ENCODE results near the gene AP2A2.

AP2A2 gene

DNA sequence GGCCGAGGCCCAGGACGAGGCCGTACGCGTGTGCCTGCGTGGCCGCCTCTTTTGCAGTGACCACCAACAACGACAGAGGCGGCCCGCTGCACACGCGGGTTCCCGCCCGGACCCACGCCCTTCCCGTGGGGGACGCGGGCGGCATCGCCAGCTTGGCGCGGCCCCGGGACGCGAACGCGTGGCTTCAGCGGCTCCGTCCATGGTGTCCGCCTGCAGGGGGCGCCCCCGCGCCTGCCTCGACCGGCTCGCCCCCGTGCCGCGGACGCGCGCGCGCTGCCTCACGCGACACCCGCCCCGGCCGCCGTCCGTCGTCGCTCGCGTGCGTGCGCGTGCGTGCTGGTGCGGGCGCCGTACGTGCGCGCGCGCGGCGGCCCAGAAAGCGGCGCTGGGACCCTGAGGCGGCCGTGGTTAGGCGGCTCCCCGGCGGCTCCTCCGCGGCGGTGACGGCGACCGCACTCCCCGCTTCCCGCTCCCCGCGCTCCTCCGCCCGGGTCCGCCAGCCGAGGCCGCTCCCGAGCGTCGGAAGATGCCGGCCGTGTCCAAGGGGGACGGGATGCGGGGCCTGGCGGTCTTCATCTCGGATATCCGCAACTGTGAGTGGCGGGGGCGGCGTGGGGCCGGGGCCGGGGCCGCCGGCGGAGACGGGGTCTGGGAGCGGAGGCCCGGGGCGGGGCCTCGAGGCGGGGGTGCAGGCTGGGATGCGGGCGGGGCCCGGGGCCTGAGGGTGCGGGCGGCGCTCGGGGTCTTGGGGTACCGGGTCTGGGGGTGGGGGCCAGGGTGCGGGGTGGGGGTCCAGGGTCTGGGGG lies at the start of gene AP2A2:
Gene AP2A2, plus strand, starts transcription at position 375 of the 806 bp plus-strand sequence. Its CDS starts 152 bp downstream, at position 527.
- DNase-seq: peak; percentile 83

DNA sequence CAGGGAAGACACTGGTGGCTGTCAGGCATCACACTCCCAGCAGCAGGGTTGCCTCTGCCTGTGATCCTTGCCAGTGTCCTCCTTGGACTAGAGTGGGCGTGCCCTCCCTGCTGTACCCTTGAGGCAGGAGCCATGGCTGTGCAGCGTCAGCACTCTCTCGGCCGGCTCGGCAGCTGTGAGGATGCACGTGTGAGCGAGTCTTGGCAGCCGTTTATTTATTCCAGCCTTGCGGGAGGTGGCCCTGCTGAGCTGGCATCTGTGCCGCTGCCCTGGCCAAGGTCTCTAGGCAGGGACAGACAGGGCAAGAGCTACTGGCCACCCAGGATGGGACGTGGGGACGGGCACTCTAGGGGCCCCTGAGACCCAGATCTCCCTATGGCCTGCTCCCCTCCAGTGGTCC lies 49.1 kb upstream of the AP2A2 start:
- no peak for DNase-seq

DNA sequence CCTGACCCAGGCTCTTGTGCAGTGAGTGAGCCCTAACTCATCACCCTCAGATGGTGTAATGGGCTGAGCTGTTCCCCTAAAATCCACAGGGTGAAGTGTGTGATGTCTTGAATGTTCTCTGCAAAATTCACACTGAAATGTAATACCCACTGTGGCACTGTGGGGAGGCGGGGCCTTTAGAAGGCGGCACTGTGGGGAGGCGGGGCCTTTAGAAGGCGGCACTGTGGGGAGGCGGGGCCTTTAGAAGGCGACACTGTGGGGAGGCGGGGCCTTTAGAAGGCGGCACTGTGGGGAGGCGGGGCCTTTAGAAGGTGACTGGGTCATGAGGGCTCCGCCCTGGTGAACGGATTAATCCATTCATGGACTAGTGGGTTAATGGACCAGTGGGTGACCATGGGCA lies 48.1 kb upstream of the AP2A2 start:
- DNase-seq: peak; percentile 83

DNA sequence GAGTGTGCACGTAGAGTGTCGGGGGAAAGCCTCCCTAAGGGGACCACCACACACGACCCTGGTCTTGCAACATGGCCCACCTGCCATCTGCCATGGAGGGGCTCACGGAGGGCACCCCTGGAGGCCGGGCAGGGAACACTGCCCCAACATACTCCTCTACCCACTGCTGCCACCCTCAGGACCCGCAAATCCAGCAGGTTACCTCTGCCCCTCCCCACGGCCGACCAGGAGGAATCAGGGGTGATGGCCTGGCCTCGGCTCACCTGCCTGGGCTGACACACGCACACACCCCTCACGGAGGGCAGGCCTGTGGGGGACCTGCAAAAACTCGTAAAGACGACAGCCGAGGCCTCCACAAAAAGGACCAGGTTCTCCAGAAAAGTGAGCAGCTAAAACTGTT lies 45.2 kb upstream of the AP2A2 start:
- DNase-seq: no peak

DNA sequence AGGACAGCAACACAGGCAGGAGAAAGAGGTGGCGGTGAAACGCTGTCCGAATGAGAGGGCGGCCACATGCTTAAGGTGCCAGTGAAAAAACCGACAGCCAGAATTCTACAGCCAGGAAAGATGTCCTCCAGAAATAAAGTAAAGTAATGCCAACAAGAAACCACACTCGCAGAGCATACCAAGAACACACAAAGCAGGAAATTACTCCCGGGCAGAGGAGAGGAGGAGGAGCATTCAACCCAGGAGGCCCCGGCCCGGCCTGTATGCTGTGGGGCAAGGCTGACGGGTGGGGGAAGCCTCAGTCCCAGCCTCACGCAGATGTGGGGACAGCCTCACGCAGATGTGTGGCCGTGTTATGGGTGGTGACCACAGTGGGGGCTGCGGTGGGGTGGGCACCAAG lies 43.1 kb upstream of the AP2A2 start:
- no peak for DNase-seq

DNA sequence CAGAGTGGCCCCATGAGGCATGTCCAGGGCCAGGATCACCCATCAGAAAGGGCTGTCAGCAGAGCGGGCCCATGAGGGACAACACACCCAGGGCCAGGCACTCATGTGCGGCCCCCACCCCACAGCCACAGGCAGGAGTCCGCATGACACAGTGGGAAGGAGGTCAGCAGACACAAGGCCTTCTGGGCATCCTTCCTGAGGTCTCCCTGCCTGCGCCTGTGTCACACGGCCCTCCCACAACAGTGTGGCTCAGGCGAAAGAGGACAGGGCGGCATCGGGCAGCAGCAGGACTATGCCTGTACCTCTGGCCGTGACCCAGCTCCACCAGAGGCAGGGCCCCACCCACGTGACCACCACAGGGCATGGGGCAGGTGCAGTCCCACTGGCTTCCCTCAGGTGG lies 42.1 kb upstream of the AP2A2 start:
- no peak for DNase-seq

DNA sequence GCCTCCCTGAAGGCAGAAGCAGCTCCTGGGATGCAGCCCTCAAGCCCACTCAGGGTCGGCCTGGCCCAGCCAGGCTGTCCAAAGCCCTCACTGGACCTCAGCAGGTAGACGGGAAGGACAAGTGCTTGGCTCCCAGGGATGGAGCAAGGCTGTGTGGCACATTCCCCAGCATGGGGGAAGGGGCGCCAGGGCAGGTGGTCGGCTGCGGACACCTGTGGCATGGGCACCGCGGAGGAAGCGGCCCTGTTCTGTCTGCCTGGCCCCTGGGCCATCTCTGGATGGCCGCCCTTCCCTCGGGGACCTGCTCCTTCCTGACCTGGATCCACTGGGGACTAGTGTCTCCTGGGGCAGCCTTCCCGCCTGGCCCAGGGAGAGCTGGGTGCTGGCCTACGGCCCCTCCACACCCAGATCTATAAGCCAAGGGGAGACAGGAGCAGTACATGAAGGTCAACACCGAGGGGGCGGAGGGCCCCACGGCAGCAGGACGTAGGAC lies 41.0 kb upstream of the AP2A2 start:
- DNase-seq: no peak

DNA sequence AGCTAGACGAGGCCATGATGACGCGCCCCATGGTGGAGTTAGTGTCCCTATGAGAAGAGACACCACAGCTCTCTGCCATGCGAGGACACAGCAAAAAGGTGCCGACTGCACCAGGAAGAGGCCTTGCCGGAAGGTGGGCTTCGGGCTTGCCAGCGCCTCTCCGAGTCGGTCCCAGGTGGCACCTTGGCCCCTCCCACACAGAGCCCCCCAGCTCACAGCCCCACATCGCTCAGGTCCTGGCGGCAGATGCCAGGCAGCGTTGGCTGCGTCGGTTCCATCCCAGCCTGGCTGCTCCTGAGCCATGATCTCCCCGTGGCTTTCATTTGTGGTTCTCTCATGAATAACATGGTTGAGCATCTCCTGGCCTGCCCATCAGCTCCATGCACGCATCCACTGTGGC lies 39.1 kb upstream of the AP2A2 start:
- DNase-seq: no peak

DNA sequence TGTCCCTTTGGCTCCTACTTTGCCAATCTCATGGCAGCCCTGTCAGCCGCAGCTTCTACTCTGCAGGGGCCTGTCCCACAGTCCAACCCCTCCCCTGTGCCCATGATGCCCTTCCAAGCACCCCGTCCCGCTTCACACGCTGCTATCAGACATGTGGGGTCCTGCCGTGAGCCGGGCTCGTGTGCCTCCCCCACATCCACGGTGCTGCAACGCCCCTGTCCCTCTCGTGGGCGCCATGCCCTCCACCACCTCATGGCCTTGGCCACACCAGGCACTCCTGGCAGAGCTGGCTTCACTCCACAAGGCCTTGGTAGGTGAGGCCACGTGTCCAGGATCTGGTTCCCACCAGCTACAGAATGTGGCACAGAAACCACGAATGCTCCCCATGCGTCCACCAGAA lies 38.1 kb upstream of the AP2A2 start:
- DNase-seq: no peak

DNA sequence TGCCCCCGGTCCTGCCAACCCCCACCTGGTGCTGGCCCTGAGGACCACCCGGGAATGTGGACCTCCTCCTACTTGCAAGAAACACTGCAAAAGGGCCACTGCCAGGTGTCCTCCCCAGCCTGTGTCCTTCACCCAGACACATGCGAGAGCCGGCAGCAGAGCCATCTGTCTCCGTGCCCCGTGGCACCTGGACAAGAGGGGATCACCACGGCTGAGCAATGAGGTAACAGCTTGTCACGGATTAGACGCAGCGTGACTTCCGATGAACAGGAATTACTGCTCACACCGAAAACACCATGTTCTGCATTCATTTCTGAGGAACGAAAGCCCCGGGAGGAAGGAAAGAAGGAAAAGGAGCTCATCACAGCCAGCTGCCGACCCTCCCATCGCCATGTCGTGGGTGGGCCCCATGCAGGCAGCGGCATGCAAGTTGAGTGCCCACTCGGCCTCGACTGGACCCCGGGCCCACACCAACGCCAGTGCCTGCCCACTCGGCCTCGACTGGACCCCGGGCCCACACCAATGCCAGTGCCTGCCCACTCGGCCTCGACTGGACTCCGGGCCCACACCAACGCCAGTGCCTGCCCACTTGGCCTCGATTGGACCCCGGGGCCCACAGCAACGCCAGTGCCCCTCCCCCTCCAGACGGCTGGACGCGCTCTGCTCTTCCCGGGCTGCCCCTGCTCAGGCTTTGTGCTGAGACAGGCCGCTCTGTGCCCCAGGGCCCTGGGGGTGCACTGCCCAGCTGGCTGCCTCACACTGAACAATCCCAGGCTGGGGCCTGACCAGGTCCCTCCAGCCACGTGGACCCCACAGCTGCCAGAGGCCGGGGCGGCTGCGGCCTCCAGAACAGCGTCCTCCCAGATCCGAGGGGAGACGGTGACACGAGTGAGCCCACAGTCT lies 37.1 kb upstream of the AP2A2 start:
- DNase-seq: peak; percentile 89

DNA sequence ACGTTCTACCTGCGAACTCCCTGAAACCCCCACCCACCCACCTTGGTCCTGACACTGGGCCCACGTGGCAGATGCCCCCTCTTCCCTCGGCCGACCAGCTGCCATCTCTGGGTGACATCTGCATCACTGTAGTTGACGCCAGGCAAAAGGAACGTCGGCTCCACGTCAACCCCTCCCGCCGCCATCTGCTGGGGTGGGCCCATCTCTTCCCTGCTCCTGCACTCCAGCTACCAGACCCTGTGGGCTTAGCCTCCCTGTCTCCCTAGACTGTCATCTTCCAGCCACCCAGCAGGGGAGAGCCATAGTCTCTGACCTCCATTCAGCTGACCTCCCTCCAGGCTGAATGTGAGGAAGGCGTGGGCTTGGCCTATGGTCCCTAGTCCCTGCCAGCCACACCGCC lies 36.4 kb upstream of the AP2A2 start:
- peak; percentile 92 for DNase-seq

DNA sequence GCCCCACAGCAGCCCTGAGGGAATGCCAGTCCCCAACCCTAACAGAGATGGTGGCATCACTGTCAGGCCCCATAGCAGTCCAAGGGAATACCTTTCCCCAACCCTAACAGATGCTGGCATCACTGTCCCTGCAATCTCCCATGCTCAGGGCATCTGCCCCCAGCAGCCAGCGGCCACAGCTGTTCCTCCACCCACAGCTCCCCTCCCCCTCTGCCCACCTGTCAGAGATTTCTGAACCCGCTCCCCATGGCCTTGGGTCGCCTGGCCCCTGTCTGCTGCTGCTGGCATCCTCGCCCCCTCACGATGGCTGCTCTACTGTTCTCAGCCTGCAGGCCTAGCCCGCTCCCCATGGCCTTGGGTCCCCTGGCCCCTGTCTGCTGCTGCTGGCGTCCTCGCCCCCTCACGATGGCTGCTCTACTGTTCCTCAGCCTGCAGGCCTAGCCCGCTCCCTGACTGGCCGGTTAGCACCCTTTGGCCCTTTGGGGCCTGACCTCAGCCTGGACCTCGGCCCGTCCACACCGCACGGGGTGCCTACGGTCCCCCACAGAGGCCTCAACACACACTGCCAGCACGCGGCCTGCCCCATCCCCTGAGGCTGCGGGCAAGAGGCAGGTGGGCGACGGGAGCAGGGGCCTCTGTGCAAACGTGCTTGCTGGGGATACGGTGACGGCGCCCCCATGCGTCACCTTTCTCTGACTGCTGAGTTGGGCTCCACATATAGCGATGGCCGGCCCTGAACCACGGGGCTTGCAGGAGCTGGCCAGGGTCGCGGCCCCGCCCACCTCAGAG lies 35.8 kb upstream of the AP2A2 start:
- DNase-seq: peak; percentile 82

DNA sequence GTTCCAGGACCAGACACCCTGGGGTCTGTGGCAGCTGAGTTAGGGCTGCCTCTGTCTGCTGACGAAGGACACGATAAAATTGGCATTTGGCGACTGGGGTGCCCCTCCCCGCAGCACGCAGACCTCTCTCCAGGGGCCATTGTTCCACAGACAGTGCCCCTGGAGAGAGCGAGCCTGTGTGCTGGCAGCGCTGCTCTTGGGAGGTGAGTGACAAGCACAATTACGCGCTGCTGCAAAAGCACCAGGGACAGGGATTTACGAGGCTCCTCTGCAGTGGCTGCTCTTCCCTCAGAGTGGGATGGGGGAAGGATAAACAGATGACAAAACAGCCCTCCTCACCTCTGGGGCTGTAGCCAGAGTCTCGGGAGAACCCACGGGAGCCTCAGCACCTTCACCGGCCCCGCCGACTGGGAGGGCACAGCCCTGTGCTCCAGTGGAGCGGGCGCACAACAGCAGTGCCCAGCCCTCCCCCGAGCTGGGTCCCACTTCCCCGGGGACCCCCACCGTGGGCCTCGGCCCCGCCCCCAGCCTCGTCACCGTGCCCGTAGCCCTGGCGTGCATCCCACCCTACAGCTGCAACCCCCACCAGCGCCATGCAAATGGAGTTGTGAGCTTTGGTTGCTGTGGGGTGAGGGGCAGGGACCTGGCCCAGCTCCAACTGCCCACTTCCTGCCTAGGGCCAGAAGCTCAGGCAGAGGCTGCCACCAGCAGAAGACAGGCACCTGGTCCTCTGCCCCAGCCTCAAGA lies 34.7 kb upstream of the AP2A2 start:
- peak; percentile 46 for DNase-seq

DNA sequence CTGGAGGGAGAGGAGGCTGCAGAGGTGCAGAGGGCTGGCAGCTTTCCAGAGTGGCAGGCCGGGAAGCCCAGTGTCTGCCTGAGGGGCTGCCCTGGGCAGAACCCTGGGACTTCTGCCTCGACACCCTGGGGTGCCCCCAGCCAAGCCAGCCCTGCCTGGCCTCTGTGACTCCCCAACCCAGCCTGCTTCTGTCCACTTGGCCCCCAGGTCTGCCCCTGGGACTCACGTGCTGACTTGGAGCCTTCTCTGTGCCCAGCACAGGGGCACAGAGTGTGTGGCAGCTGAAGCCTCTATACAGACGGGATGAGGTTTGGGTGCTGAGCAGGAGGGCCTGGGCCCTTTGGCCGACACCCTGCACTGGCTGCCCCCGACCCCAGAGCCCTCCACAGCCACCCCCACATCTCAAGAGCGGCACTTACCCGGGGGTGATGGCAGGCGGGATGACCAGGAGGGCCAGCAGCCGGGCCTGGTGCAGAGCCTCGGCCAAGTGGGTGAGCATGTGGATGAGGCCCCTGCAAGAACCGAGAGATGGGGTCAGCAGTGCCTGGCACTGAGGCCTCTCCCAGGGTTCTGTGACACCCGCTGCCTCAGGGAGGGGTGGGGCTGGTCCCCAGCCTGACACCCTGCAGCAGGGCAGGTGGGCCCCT lies 32.5 kb upstream of the AP2A2 start:
- no peak for DNase-seq

DNA sequence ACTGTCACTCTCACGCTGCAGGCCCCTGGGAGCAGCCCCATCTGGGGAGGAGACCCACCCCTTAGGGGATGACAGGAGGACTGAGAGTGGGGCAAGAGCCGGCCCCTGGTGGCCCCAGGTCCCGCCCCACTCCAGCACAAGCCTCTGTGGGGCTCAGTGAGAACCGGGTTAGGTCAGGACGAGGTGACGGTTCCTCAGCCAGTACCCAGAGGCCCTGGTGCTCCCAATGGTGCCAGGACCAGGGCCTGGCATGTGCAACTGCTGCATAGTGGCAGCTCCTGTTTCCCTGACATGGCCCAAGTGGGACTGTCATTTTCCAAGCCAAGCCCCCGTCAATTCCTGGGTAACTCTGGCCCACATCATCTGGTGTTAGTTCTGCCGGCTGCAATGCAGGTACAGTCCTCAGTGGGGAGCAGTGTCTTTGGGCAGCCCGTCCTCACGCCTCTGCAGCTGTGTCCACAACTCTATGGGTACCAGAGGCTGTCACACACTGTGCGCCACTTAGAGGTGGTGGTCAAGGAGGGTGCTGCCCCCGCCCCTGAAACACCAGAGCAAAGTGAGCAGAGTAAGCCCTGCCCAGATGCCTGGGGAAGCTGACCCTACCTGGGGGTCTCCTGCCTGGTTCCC lies 31.0 kb upstream of the AP2A2 start:
- no peak for DNase-seq

DNA sequence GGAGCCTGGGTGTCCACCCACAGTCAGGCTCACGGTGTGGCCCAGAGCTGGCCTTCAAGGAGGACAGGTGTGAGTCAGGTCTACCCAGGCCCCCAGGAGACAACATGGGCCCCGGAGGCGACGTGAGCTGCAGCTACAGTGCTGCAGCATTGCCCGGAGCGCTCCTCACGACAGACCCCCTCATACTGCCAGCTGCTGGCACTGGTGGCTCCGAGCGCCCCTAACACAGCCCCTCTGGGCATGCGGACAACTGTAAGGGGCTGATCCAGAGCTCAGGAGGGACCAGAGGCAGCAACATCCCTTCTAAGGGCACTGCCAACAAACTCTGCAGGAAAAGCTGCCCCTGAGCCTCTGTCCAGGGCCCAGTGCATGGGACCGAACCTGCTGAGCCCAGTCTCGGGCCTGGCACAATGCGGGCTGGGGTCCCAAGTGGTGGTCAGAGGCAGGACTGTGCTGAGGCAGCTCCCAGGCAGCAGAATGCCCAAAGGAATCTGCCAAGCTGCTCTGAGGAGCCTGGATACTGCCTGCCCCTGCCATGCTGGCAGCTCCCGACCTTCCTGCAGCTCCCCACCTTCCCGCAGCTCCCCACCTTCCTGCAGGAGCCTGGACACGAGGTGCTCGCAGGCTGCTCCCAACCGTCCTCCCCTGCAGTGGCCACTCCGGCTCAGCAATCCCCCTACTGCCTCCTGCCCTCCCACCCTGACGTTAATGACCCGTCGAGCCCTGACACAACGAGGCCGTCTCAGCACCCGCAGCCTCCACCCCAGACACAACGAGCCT lies 30.1 kb upstream of the AP2A2 start:
- DNase-seq: no peak

DNA sequence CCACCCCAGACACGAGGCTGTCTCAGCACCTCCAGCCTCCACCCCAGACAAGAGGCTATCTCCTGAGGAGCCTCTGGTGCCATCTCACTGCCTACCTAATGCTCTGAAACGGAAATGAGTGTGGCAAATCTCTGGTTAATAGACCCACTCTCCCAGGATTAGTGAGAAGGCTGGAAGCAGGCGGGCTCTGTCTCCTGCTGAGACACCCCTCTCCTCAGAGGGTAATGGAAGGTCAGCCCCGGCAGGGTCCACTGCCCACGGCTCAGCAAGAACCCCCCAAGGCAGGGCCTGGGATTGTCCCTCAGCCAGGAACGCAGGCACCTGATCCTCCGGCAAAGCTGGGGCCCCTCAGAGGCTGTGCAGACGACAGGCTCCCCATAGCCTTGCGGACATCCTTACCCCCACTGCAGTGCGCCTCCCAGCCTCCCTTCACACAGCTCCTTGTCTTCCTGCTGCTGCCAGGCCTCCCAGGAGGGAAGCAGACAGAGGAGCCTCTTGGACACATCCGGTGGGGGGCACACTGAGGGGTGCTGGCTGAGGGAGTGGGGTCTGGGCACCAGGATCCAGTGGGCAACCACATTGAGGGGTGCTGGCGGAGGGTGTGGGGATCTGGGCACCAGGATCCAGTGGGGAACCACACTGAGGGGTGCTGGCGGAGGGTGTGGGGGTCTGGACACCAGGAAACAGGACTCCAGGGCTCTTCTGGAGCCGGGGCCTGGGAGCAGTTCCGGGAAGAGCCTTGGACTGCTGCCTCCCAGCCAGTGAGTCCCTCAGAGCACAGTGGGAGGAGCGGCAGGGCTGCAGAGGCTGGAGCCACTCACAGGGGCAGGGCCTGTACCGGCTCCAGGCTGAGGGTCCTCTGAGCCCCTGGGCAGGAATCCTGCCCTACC lies 28.2 kb upstream of the AP2A2 start:
- no peak for DNase-seq

DNA sequence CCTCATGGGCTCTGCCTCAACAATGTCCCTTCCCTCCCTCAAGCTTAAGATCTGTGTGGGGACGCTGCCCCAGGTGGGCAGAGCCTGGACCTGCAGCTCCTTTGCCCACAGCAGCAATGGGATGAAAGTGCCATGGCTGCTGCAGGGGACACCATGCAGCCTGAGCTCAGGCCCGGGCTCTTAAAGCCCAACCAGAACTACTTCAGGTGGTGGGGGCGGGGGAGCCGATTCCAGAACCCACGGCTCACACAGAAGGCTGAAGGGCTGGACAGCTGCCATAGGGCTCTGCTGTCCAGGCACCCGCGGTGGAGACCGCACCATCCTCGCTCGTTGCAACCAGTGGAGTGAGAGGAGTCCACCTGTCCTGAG lies 27.5 kb upstream of the AP2A2 start:
- peak; percentile 55 for DNase-seq

DNA sequence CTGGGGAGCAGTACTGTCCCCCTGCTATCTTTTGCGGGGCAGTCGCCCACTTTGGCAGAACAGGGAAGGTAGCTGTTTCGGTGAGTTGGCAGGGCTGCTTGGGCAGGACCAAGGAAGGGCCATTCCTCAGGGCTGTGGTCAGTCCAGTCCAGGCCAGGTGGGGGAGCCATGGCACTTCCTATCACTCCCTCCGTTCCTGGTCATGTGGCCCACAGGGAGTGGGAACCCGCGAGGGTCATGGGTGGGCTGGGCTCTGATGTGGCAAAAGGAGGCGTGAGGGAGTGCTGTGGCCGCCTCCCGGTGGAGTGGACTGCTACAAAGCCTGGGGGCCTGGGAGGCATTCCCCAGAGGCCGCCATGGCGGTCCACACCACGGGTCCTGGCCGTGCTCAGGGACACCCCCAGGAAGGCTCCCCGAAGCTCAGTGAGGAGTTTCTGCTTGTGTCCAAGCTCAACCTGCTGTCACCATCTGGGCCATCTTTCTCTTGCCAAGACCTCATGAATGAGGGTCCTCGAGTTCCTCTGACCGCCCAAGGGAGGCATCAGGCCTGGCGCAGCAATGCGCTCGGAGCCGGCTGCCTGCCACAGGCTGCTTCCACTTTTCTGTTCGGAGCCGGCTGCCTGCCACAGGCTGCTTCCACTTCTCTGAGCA lies 27.0 kb upstream of the AP2A2 start:
- DNase-seq: no peak

Data from NCI-H82 (cell line).